ENCODE measurements around the gene PLA2G15.

The PLA2G15 gene

DNA sequence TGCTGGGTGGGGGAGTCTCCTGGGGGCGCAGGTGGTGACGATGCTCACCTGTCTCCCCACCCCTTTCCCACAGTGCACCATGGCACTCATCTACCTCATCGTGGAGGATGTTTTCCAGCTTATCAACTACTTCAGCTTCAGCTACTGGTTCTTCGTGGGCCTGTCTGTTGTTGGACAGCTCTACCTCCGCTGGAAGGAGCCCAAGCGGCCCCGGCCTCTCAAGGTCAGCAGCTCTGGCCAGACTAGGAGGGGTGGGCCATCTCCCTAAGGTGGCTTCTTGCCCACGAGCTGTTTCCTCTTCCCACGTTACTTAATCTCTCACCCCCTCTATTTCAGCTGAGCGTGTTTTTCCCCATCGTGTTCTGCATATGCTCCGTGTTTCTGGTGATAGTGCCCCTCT, 51.1 kb downstream of the PLA2G15 start:
- no peak overlapping the region for H3K4me3 ChIP-seq (replicated peaks; ENCODE audit: insufficient read depth, low read length)
- H3K27ac ChIP-seq (replicated peaks) = peak overlapping the region; percentile 35
- DNase-seq (ENCODE audit: low read depth in 1 of 2, low spot score in 1 of 2) = no peak
- no peaks in the 10 kb centered on the region for H3K27me3 ChIP-seq (ENCODE audit: insufficient read depth, poor library complexity, severe bottlenecking)
- TF ChIP-seq POLR2AphosphoS5 (IDR thresholded peaks at IDR 0.05; ENCODE audit: low read depth) = no peak
- TF ChIP-seq, protein P1, sequence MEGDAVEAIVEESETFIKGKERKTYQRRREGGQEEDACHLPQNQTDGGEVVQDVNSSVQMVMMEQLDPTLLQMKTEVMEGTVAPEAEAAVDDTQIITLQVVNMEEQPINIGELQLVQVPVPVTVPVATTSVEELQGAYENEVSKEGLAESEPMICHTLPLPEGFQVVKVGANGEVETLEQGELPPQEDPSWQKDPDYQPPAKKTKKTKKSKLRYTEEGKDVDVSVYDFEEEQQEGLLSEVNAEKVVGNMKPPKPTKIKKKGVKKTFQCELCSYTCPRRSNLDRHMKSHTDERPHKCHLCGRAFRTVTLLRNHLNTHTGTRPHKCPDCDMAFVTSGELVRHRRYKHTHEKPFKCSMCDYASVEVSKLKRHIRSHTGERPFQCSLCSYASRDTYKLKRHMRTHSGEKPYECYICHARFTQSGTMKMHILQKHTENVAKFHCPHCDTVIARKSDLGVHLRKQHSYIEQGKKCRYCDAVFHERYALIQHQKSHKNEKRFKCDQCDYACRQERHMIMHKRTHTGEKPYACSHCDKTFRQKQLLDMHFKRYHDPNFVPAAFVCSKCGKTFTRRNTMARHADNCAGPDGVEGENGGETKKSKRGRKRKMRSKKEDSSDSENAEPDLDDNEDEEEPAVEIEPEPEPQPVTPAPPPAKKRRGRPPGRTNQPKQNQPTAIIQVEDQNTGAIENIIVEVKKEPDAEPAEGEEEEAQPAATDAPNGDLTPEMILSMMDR (IDR thresholded peaks at IDR 0.05; ENCODE audit: insufficient read depth, low read length) = no peak

DNA sequence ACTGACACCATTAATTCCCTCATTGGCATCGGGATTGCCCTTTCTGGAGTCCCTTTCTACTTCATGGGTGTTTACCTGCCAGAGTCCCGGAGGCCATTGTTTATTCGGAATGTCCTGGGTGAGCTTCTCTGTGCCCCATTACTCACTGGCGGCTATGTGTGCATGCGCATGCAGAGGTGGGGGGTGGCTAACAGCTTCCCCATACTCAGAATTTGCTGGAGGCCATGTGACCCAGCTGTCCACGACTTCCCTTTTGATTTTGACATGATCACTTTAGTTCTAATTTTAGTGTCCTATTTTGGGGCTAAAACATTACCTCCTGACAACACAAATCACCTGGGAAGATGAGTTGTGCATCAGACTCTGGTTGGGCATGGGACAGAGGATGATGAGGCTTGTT, 51.5 kb downstream of the PLA2G15 start:
- TF ChIP-seq, protein P1 (IDR thresholded peaks at IDR 0.05; ENCODE audit: insufficient read depth, low read length) = no peak
- no peak for TF ChIP-seq GABPA (IDR thresholded peaks at IDR 0.05; ENCODE audit: low read depth)
- TF ChIP-seq POLR2AphosphoS5 (IDR thresholded peaks at IDR 0.05; ENCODE audit: low read depth) = peak; percentile 25; the same call in 1 of the 2 replicates
- peak; percentile 63; the same call in 1 of the 2 replicates for TF ChIP-seq SPI1 (IDR thresholded peaks at IDR 0.05; ENCODE audit: borderline replicate concordance, low read depth)
- TF ChIP-seq, protein P2, sequence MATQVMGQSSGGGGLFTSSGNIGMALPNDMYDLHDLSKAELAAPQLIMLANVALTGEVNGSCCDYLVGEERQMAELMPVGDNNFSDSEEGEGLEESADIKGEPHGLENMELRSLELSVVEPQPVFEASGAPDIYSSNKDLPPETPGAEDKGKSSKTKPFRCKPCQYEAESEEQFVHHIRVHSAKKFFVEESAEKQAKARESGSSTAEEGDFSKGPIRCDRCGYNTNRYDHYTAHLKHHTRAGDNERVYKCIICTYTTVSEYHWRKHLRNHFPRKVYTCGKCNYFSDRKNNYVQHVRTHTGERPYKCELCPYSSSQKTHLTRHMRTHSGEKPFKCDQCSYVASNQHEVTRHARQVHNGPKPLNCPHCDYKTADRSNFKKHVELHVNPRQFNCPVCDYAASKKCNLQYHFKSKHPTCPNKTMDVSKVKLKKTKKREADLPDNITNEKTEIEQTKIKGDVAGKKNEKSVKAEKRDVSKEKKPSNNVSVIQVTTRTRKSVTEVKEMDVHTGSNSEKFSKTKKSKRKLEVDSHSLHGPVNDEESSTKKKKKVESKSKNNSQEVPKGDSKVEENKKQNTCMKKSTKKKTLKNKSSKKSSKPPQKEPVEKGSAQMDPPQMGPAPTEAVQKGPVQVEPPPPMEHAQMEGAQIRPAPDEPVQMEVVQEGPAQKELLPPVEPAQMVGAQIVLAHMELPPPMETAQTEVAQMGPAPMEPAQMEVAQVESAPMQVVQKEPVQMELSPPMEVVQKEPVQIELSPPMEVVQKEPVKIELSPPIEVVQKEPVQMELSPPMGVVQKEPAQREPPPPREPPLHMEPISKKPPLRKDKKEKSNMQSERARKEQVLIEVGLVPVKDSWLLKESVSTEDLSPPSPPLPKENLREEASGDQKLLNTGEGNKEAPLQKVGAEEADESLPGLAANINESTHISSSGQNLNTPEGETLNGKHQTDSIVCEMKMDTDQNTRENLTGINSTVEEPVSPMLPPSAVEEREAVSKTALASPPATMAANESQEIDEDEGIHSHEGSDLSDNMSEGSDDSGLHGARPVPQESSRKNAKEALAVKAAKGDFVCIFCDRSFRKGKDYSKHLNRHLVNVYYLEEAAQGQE (IDR thresholded peaks at IDR 0.05; ENCODE audit: insufficient replicate concordance, low read depth) = no peak
- peak in 1 of 2 experiments; percentile 77 for DNase-seq (ENCODE audit: low read depth in 1 of 2, low spot score in 1 of 2)
- Histone ChIP-seq H3K4me3 (replicated peaks; ENCODE audit: insufficient read depth, low read length) (no peak overlapping the region), H3K27me3 (ENCODE audit: insufficient read depth, poor library complexity, severe bottlenecking) (no peaks in the 10 kb centered on the region), H3K27ac (replicated peaks) (peak overlapping the region; percentile 35)

DNA sequence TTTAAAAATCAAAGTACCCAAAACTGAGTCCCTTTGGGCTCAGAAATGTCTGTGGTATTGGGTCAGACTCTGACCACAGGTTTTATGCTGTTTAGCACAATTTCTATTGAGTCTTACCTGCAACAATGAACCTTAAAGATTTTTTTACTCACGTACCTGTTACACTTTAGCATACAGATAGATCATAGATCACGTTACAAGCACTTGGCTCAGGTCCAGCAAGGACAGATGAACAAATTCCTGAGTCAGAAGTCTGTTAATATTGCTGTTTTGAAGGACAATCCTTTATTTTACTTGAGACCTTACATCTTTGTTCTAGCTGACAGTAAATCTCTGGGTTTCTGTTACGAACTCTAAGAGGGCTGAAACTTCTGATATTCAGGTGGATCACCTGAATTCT, 52.7 kb downstream of the PLA2G15 start:
- DNase-seq (ENCODE audit: low read depth in 1 of 2, low spot score in 1 of 2) = no peak
- Histone ChIP-seq H3K27me3 (ENCODE audit: insufficient read depth, poor library complexity, severe bottlenecking) (no peaks in the 10 kb centered on the region), H3K27ac (replicated peaks) (no peak overlapping the region), H3K4me3 (replicated peaks; ENCODE audit: insufficient read depth, low read length) (no peak overlapping the region)
- TF ChIP-seq, protein P1 (IDR thresholded peaks at IDR 0.05; ENCODE audit: insufficient read depth, low read length) = no peak
- no peak for TF ChIP-seq SPI1 (IDR thresholded peaks at IDR 0.05; ENCODE audit: borderline replicate concordance, low read depth)
- no peak for TF ChIP-seq POLR2AphosphoS5 (IDR thresholded peaks at IDR 0.05; ENCODE audit: low read depth)
- TF ChIP-seq, protein P2 (IDR thresholded peaks at IDR 0.05; ENCODE audit: insufficient replicate concordance, low read depth) = no peak
- no peak for TF ChIP-seq GABPA (IDR thresholded peaks at IDR 0.05; ENCODE audit: low read depth)

DNA sequence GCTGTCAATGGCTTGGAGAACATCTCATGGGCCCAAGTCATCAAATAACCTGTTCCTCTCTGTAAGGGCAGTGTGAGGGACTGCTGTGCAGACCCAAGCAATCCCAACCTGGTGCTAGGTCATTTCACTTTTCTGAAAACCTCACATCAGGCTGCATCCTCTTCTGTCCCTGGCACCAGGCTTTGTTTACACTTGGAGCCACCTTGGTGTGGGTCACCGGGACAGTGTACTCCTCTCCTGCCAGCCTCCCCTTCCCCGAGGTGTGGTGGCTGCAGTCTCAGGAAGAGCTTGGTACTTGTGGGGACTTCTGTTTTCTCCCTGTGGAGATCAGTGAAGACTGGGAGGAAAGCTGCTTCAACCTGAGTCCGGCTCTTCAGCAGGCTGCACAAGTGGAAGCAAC, 53.1 kb downstream of the PLA2G15 start:
- Histone ChIP-seq H3K27me3 (ENCODE audit: insufficient read depth, poor library complexity, severe bottlenecking) (no peaks in the 10 kb centered on the region), H3K4me3 (replicated peaks; ENCODE audit: insufficient read depth, low read length) (no peak overlapping the region), H3K27ac (replicated peaks) (no peak overlapping the region)
- DNase-seq (ENCODE audit: low read depth in 1 of 2, low spot score in 1 of 2) = no peak
- TF ChIP-seq POLR2AphosphoS5 (IDR thresholded peaks at IDR 0.05; ENCODE audit: low read depth) (no peak), SPI1 (IDR thresholded peaks at IDR 0.05; ENCODE audit: borderline replicate concordance, low read depth) (no peak), GABPA (IDR thresholded peaks at IDR 0.05; ENCODE audit: low read depth) (no peak)
- TF ChIP-seq, protein P1 (IDR thresholded peaks at IDR 0.05; ENCODE audit: insufficient read depth, low read length) = no peak
- TF ChIP-seq, protein P2 (IDR thresholded peaks at IDR 0.05; ENCODE audit: insufficient replicate concordance, low read depth) = no peak
